Measurements from ENCODE around the gene CBFB. TPM values are rescaled to one million over a fixed set of nuclear protein-coding genes. Genes with fewer than 3 reads are reported as not detected.
A peak's percentile ranks its signal among the peaks of the same experiment; 100 is the strongest.

The CBFB gene
- total and polyA plus RNA-seq, 10 donors = 22.7 to 80.4 (median 58.4) TPM

GRCh38 chr16:66996983-66997358 lies 32.0 kb upstream of the CBFB start:
- Histone ChIP-seq H3K4me1 (peaks cover 7 to 21% (median 16%) of the 10 kb centered on the region in 6 donors), H3K27me3 (replicated peaks in 1 of 7) (peaks cover 0 to 14% (median 0%) of the 10 kb centered on the region in 7 donors), H3K4me3 (no peak overlapping the region), H3K9me3 (no peaks in the 10 kb centered on the region), H3K27ac (no peak overlapping the region), H3K36me3 (no peaks in the 10 kb centered on the region)
- intact Hi-C loops (cut with DNase I; ENCODE audit: low total_unique reads) = no loop called here
- TF ChIP-seq POLR2A (IDR thresholded peaks at IDR 0.05) = no peak
- no peak for TF ChIP-seq POLR2AphosphoS5 (IDR thresholded peaks at IDR 0.05)
- TF ChIP-seq CTCF (IDR thresholded peaks at IDR 0.05 in 8 of 11, conservative IDR thresholded peaks at IDR 0.05 in 3 of 11) = no peak
- WGBS, 5 donors = 74 to 80% (median 78%) methylated on average over 3 of the region's 3 CpGs
- DNase-seq = no peak

DNA sequence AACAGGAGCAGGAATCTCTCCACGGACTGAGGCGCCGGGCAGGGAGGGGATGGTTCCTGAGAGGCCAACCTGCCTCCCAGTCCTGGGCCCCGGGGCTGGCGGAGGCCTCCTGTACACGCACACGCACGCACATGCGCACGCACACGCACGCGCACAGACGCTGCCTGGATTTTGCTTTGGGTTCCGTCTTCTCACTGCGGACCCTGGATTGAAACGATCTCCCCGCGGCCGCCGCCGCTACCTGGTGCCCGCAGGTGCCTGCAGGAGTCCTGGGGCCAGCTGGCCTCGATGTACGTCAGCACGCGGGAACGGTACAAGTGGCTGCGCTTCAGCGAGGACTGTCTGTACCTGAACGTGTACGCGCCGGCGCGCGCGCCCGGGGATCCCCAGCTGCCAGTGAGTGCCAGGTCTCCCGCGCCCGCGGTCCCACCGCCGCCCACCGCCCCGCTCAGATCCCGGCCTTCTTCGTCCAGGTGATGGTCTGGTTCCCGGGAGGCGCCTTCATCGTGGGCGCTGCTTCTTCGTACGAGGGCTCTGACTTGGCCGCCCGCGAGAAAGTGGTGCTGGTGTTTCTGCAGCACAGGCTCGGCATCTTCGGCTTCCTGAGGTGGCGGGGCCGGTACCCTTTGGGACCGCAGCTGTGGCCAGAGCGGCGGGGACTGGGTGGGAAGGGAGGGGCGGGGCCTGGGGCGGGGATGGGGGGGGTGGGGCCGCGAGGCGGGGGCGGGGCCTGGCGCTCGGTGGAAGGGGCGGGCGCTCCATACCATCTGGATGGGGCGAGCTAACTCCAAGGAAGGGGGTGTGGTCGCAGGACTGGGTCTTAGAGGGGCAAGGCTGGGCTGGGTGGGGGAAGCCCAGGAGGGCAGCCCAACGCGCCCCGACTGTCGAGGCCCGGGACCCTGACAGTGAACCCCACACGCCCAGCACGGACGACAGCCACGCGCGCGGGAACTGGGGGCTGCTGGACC lies 28.3 kb upstream of the CBFB start:
- peak overlapping the region in 7 of 8 donors; percentile 20 to 73 (median 46) for H3K27ac ChIP-seq
- H3K4me3 ChIP-seq = peak overlapping the region; percentile 43 to 81 (median 58)
- peaks cover 7 to 21% (median 16%) of the 10 kb centered on the region in 6 donors for H3K4me1 ChIP-seq
- DNase-seq = peak; percentile 88
- intact Hi-C loops (cut with DNase I; ENCODE audit: low total_unique reads) = no loop called here
- TF ChIP-seq CTCF (IDR thresholded peaks at IDR 0.05 in 8 of 11, conservative IDR thresholded peaks at IDR 0.05 in 3 of 11) = no peak
- peak; percentile 15 to 66 (median 43) for TF ChIP-seq POLR2AphosphoS5 (IDR thresholded peaks at IDR 0.05)
- TF ChIP-seq POLR2A (IDR thresholded peaks at IDR 0.05) = no peak
- H3K36me3 ChIP-seq = peaks cover 0 to 13% (median 0%) of the 10 kb centered on the region in 6 donors
- H3K9me3 ChIP-seq = no peaks in the 10 kb centered on the region
- 4 to 37% (median 9%) methylated on average over 21 to 89 of the region's 89 CpGs for WGBS, 5 donors
- peaks cover 0 to 19% (median 0%) of the 10 kb centered on the region in 7 donors for H3K27me3 ChIP-seq (replicated peaks in 1 of 7)

- no peak for TF ChIP-seq POLR2AphosphoS5 (IDR thresholded peaks at IDR 0.05)
- TF ChIP-seq POLR2A (IDR thresholded peaks at IDR 0.05) = no peak
- Histone ChIP-seq H3K27ac (no peak overlapping the region), H3K27me3 (replicated peaks in 1 of 7) (peaks cover 0 to 19% (median 0%) of the 10 kb centered on the region in 7 donors), H3K4me1 (peaks cover 7 to 21% (median 16%) of the 10 kb centered on the region in 6 donors), H3K4me3 (peak overlapping the region in 1 of 8 donors; percentile 81), H3K36me3 (peaks cover 0 to 13% (median 0%) of the 10 kb centered on the region in 6 donors), H3K9me3 (no peaks in the 10 kb centered on the region)
- intact Hi-C loops (cut with DNase I; ENCODE audit: low total_unique reads) = no loop called here
- WGBS, 5 donors = 78 to 92% (median 86%) methylated on average over 2 to 3 of the region's 3 CpGs
- no peak for DNase-seq
These were observed 27.2 kb upstream of the CBFB start for GRCh38 chr16:67001726-67002125.

- Histone ChIP-seq H3K4me3 (no peak overlapping the region), H3K27me3 (replicated peaks in 1 of 7) (peaks cover 0 to 4% (median 0%) of the 10 kb centered on the region in 7 donors), H3K9me3 (no peaks in the 10 kb centered on the region), H3K27ac (no peak overlapping the region), H3K36me3 (peaks cover 0 to 13% (median 0%) of the 10 kb centered on the region in 6 donors), H3K4me1 (no peaks in the 10 kb centered on the region)
- intact Hi-C loops (cut with DNase I; ENCODE audit: low total_unique reads) = no loop called here
- DNase-seq = no peak
- WGBS, 5 donors = 83 to 90% (median 85%) methylated on average over 12 of the region's 12 CpGs
- TF ChIP-seq POLR2A (IDR thresholded peaks at IDR 0.05) = no peak
- no peak for TF ChIP-seq POLR2AphosphoS5 (IDR thresholded peaks at IDR 0.05)
- TF ChIP-seq CTCF (IDR thresholded peaks at IDR 0.05 in 8 of 11, conservative IDR thresholded peaks at IDR 0.05 in 3 of 11) = no peak
These were observed 21.9 kb upstream of the CBFB start for GRCh38 chr16:67006930-67007658.
